GM19193 (cell line): ENCODE results near the gene LRRC72.

Source experiments
- POLR2A ChIP-seq: IDR thresholded peaks from 4 replicates; pipeline ENCODE4 v1.6.1; 2011; ENCODE audit not compliant: insufficient read depth, insufficient read length; ENCODE audit errors: extremely low read depth

LRRC72 gene

DNA sequence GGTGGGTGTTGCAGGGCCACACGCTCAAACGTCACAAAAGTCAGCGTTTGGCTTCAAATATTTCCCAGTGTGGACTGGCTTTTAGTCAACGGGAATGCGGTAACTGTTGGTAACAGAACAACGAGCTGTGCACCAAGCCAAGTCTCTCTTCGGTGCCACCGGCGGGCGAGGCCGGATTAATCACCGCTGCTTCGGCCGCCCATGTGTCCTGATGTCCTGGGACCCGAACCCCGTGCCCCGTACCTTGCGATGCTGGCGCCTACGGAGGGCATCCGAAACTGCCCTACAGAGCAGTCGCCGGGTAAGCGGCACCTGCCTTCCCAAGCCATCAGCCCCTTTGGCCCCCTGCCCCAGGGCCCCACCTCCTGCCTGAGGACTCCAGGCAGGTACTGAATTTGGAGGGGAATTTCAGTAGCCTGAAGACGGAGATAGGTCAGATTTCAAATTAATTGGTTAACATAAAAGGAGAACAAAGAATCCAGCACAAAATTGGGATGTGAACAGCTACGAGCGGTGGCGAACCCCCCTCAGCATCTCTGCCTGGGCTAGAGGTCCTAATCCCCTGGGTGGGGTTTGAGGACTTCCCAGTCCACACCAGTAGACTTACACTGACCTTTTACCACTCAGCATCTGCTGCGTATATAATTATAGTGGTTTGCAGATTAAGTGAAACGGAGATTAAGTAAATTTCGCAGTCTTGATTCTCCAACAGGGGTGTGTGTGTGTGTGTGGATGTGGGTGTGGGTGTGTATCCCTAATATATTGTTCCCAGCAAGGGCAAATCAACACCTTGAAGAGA is at the start of gene LRRC72:
LRRC72 (plus strand) TSS at position 84 of the 799 bp plus-strand sequence; CDS start at position 212, 128 bp downstream.
- TF ChIP-seq POLR2A = no peak

GRCh38 chr7:16479161-16479560 is 47.5 kb upstream of the LRRC72 start:
- no peak for TF ChIP-seq POLR2A

- no peak for TF ChIP-seq POLR2A
Observed at GRCh38 chr7:16479591-16479990, 47.0 kb upstream of the LRRC72 start.

- TF ChIP-seq POLR2A = no peak
Observed at GRCh38 chr7:16484453-16485158, 42.0 kb upstream of the LRRC72 start.

- no peak for TF ChIP-seq POLR2A
Observed at GRCh38 chr7:16491148-16491547, 35.5 kb upstream of the LRRC72 start.

- TF ChIP-seq POLR2A = no peak
Observed at GRCh38 chr7:16492513-16493062, 34.0 kb upstream of the LRRC72 start.

- no peak for TF ChIP-seq POLR2A
Observed at GRCh38 chr7:16493266-16493665, 33.4 kb upstream of the LRRC72 start.

DNA sequence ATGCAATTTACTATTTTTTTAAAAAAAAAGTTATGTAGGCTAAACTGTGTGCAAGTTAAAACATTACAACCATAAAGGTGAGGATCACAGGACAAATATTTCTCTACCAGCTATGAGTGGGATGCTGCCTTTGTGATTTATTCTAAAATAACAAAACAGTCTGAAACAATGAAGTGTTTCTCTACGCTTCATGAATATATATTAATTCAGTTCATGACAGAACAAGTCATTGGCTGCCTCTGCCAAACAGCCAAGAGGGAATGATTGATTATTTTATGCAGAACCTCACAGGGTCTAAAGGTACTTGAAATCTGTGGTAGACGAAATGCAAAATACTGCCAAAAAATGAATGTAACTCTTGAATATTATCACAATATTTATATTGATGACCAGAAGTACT is 32.1 kb upstream of the LRRC72 start:
- no peak for TF ChIP-seq POLR2A

GRCh38 chr7:16494955-16495719 is 31.5 kb upstream of the LRRC72 start:
- TF ChIP-seq POLR2A = no peak

GRCh38 chr7:16498122-16498521 is 28.5 kb upstream of the LRRC72 start:
- TF ChIP-seq POLR2A = no peak

- TF ChIP-seq POLR2A = no peak
Observed at GRCh38 chr7:16502303-16502702, 24.3 kb upstream of the LRRC72 start.

DNA sequence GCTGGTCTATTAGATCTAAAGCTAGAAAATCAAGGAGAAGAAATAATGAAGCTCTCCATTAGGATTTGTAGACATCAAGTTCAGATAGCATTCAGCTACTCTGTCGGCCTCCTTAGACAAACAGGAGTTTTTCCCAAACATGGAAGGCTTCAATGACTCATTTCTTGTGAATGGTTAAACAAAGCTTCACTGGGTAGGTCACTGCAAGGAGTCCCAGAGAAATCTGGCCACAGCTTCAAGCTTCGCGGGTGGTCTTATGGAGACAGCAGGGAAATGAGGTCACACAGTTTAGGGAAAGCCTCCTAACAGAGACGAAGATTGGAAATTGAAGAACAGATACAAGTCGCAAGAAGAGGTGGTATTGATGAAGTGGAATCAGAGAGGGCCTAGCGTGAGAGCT is 22.6 kb upstream of the LRRC72 start:
- TF ChIP-seq POLR2A = no peak

DNA sequence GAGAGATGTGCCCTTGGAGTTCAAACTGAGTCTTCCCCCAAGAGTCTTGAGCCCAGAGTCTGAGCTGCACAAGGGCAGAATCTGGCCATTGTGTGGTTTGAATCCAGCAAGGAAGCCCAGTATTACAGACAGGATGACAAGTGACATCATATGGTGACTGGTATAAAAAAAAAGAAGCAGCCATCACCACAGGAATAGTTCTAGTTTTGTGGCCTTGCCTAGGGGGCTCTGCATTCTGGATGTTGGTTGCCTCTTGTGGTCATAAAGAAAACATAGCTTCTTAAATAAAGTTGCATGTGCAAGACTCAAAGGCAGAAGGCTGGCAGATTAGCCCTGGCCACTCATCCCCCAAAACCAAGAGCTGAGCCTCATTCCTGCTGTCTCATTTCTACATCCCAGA is 16.8 kb upstream of the LRRC72 start:
- TF ChIP-seq POLR2A = no peak

DNA sequence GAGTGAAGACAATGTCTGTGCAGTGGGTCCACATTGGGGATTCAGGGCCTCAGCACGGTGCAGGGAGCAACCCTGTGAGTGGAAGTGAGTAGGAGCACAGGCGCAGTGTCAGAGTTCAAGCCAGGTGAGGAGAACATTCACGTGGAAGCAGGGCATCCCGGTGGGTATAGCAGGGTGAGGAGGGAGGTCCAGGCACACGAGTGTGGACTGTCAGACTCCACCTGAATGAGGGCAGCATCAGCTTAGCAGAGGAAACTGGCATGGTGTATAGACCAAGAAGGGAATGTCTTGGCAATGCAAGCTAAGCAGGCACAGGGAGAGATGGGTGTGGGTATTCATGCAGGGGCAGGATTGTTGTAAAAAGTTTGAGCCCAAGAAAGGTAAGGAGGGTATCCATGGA is 15.3 kb upstream of the LRRC72 start:
- TF ChIP-seq POLR2A = no peak

DNA sequence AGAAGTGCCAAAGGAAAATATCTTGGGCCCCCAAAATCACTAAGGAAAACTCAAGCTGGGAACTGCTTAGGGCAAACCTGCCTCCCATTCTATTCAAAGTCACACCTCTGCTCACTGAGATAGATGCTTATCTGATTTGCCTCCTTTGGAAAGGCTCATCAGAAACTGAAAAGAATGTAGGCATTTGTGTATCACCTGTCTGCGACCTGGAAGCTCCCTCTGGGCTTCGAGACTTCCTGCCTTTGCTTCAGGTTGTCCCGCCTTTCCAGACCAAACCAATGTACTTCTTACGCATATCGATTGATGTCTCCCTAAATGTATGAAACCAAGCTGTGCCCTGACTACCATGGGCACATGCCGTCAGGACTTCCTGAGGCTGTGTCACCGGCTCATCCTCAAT is 14.5 kb upstream of the LRRC72 start:
- no peak for TF ChIP-seq POLR2A
